ENCODE measurements around the gene DNMT1.

GRCh38 chr19:10086591-10087192 is 108.1 kb downstream of the DNMT1 start:
- no peak for TF ChIP-seq CTCF (conservative IDR thresholded peaks at IDR 0.05; ENCODE audit: low read depth, low read length)
- TF ChIP-seq EZH2 (IDR thresholded peaks at IDR 0.05; ENCODE audit: borderline replicate concordance, low read depth, low read length, poor library complexity, severe bottlenecking), result no peak

Data from A673 (cell line).